ENCODE data around the gene KCNJ15.

DNA sequence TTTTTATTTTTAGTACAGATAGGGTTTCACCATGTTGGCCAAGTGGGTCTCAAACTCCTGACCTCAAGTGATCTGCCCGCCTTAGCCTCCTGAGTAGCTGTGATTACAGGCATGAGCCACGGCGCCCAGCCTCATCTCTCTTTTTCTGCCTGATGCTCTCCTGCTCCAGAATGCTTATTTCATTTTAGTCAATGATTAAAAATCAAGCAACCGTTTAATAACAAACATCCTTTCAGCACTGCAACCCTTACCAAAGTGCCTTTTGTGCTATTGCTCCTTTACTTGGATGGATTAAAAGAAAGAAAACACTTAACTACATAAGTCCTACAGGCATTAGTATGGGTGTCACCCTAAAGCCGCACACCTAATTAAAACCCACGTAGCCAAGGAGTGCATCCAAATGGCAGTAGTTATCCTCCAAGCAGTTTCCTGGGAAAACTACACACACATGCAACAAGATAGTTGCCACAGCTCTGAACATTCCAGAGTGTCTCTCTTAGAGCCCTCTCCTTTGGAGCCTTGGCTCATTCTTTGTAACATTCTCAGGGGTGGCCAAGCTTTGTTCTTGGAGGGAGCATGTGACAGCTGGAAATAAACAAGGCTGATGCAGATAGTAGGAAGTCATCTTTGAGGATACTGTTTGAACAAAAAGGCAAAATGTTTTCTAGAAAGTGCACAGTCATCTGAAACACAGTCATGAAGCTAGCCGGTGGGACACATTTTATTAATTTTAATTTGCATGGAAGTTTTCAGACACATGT lies 51.2 kb downstream of the KCNJ15 start:
- TF ChIP-seq, protein P1, sequence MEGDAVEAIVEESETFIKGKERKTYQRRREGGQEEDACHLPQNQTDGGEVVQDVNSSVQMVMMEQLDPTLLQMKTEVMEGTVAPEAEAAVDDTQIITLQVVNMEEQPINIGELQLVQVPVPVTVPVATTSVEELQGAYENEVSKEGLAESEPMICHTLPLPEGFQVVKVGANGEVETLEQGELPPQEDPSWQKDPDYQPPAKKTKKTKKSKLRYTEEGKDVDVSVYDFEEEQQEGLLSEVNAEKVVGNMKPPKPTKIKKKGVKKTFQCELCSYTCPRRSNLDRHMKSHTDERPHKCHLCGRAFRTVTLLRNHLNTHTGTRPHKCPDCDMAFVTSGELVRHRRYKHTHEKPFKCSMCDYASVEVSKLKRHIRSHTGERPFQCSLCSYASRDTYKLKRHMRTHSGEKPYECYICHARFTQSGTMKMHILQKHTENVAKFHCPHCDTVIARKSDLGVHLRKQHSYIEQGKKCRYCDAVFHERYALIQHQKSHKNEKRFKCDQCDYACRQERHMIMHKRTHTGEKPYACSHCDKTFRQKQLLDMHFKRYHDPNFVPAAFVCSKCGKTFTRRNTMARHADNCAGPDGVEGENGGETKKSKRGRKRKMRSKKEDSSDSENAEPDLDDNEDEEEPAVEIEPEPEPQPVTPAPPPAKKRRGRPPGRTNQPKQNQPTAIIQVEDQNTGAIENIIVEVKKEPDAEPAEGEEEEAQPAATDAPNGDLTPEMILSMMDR (IDR thresholded peaks at IDR 0.05): no peak
- TF ChIP-seq EZH2 (IDR thresholded peaks at IDR 0.05; ENCODE audit: borderline replicate concordance, insufficient read depth, low read depth, low read length, poor library complexity, severe bottlenecking): no peak

All from B cell (primary cell).